Tibial nerve (tissue), 4 donors: ENCODE data around the gene SH3RF3. TPM values are rescaled to one million over a fixed set of nuclear protein-coding genes. Genes with fewer than 3 reads are reported as not detected.

ENCODE experiments used
- DNase-seq, 2 donors: peaks; one replicate each; pipeline ENCODE4 v3.0.0-alpha.2; 2019; ENCODE audit warnings: low spot score in 2 of 2
- H3K27ac ChIP-seq, 4 donors: fragments of 200-600 bp; sonication (generic) in 3 of 4; one replicate each; pipeline ENCODE4 v1.5.1; 2017 to 2019; ENCODE audit warnings: mild to moderate bottlenecking in 1 of 4
- H3K27me3 ChIP-seq, 2 donors: fragments of 200-600 bp; sonication (generic) in 1 of 2; one replicate each; pipeline versions ENCODE4 v1.5.1 to v1.6.0; 2017 to 2019
- H3K36me3 ChIP-seq, 3 donors: fragments of 200-600 bp; sonication (generic); one replicate each; pipeline ENCODE4 v1.5.1; 2018 to 2019
- H3K4me1 ChIP-seq, 4 donors: fragments of 200-600 bp; sonication (generic) in 3 of 4; one replicate each; pipeline ENCODE4 v1.5.1; 2017 to 2019
- H3K4me3 ChIP-seq, 4 donors: fragments of 200-600 bp; sonication (generic) in 3 of 4; one replicate each; pipeline ENCODE4 v1.5.1; 2017 to 2019; ENCODE audit warnings: mild to moderate bottlenecking in 1 of 4, moderate library complexity in 1 of 4
- H3K9me3 ChIP-seq, 4 donors: fragments of 200-600 bp; sonication (generic) in 3 of 4; one replicate each; pipeline ENCODE4 v1.5.1; 2017 to 2019
- CTCF ChIP-seq, 5 experiments: fragments of 200-600 bp in 3 of 5; fragments of 450-650 bp in 2 of 5; sonication (generic) in 3 of 5; IDR thresholded peaks; one replicate each; pipeline ENCODE4 v1.5.1; 2016 to 2019; ENCODE audit warnings: antibody characterized with exemption in 5 of 5, mild to moderate bottlenecking in 3 of 5, moderate library complexity in 2 of 5
- EP300 ChIP-seq, 2 donors: sonication (generic); formaldehyde crosslinking; IDR thresholded peaks; one replicate each; pipeline ENCODE4 v1.6.1; 2017; ENCODE audit warnings: antibody characterized with exemption in 2 of 2, mild to moderate bottlenecking in 1 of 2
- POLR2A ChIP-seq, 2 donors: fragments of 450-650 bp; IDR thresholded peaks; one replicate each; pipeline ENCODE4 v1.6.1; 2017; ENCODE audit warnings: antibody characterized with exemption in 2 of 2, mild to moderate bottlenecking in 2 of 2, moderate library complexity in 2 of 2
- WGBS, 2 donors: methylation state at CpG; one replicate each; pipeline ENCODE4 v1.1.5; 2018; 5-methylcytosine and 5-hydroxymethylcytosine counted together
- total RNA-seq, 4 donors: library from RNA; depleted of rRNA; stranded (reverse); fragments of >200 nt; gene quantifications; one replicate each; pipeline ENCODE4 v1.1.0, GENCODE V29; 2016

Gene SH3RF3
- total RNA-seq, 4 donors from 2014 or later, result 6.9 to 18.0 (median 11.4) TPM

- no peaks in the 10 kb centered on the region for H3K9me3 ChIP-seq
- H3K4me3 ChIP-seq, result no peak overlapping the region
- H3K4me1 ChIP-seq, result peaks cover 0 to 5% (median 0%) of the 10 kb centered on the region in 4 donors
- TF ChIP-seq EP300 (IDR thresholded peaks at IDR 0.05), result no peak
- no peak for TF ChIP-seq CTCF (IDR thresholded peaks at IDR 0.05)
- TF ChIP-seq POLR2A (IDR thresholded peaks at IDR 0.05), result no peak
- H3K27me3 ChIP-seq, result no peaks in the 10 kb centered on the region
- H3K27ac ChIP-seq, result no peak overlapping the region
- no peaks in the 10 kb centered on the region for H3K36me3 ChIP-seq
- no peak for DNase-seq
- 87 to 89% methylated on average over 4 of the region's 4 CpGs for WGBS, 2 donors
Measured at GRCh38 chr2:109139002-109139401, 10.0 kb downstream of the SH3RF3 start.

- TF ChIP-seq CTCF (IDR thresholded peaks at IDR 0.05) (no peak), POLR2A (IDR thresholded peaks at IDR 0.05) (no peak), EP300 (IDR thresholded peaks at IDR 0.05) (no peak)
- Histone ChIP-seq H3K4me3 (no peak overlapping the region), H3K27me3 (no peaks in the 10 kb centered on the region), H3K4me1 (peaks cover 0 to 5% (median 0%) of the 10 kb centered on the region in 4 donors), H3K36me3 (no peaks in the 10 kb centered on the region), H3K9me3 (no peaks in the 10 kb centered on the region), H3K27ac (no peak overlapping the region)
- 90 to 91% methylated on average over 10 of the region's 10 CpGs for WGBS, 2 donors
- DNase-seq, result no peak
Measured at GRCh38 chr2:109139865-109140396, 10.9 kb downstream of the SH3RF3 start.

- DNase-seq, result no peak
- no peaks in the 10 kb centered on the region for H3K36me3 ChIP-seq
- H3K4me1 ChIP-seq, result no peaks in the 10 kb centered on the region
- no peaks in the 10 kb centered on the region for H3K27me3 ChIP-seq
- no peaks in the 10 kb centered on the region for H3K9me3 ChIP-seq
- no peak overlapping the region for H3K4me3 ChIP-seq
- no peak overlapping the region for H3K27ac ChIP-seq
- TF ChIP-seq POLR2A (IDR thresholded peaks at IDR 0.05), result no peak
- TF ChIP-seq CTCF (IDR thresholded peaks at IDR 0.05), result no peak
- TF ChIP-seq EP300 (IDR thresholded peaks at IDR 0.05), result no peak
- 85 to 88% methylated on average over 12 of the region's 12 CpGs for WGBS, 2 donors
Measured at GRCh38 chr2:109141006-109141600, 12.1 kb downstream of the SH3RF3 start.

- Histone ChIP-seq H3K4me3 (no peak overlapping the region), H3K27ac (no peak overlapping the region), H3K36me3 (no peaks in the 10 kb centered on the region), H3K4me1 (no peaks in the 10 kb centered on the region), H3K27me3 (no peaks in the 10 kb centered on the region), H3K9me3 (no peaks in the 10 kb centered on the region)
- TF ChIP-seq CTCF (IDR thresholded peaks at IDR 0.05) (no peak), EP300 (IDR thresholded peaks at IDR 0.05) (no peak), POLR2A (IDR thresholded peaks at IDR 0.05) (no peak)
- DNase-seq, result no peak
- WGBS, 2 donors, result 88 to 96% methylated on average over 8 of the region's 8 CpGs
Measured at GRCh38 chr2:109141727-109142283, 12.8 kb downstream of the SH3RF3 start.

- Histone ChIP-seq H3K4me1 (no peaks in the 10 kb centered on the region), H3K4me3 (no peak overlapping the region), H3K27me3 (no peaks in the 10 kb centered on the region), H3K36me3 (no peaks in the 10 kb centered on the region), H3K27ac (no peak overlapping the region), H3K9me3 (no peaks in the 10 kb centered on the region)
- DNase-seq, result no peak
- TF ChIP-seq EP300 (IDR thresholded peaks at IDR 0.05), result no peak
- no peak for TF ChIP-seq POLR2A (IDR thresholded peaks at IDR 0.05)
- TF ChIP-seq CTCF (IDR thresholded peaks at IDR 0.05), result no peak
- WGBS, 2 donors, result 87 to 93% methylated on average over 14 to 16 of the region's 16 CpGs
Measured at GRCh38 chr2:109142416-109143210, 13.6 kb downstream of the SH3RF3 start.
